ENCODE results near the gene IQSEC3. TPM values are rescaled to one million over a fixed set of nuclear protein-coding genes. Genes with fewer than 3 reads are reported as not detected.
"Not testable (repeated sequence)": the region's sequence is repeated elsewhere in the genome, so short reads cannot be mapped to it uniquely, and the experiment has no call there.

The IQSEC3 gene
- polyA plus RNA-seq, 1 donor from 2014 or later = 2.4 TPM

DNA sequence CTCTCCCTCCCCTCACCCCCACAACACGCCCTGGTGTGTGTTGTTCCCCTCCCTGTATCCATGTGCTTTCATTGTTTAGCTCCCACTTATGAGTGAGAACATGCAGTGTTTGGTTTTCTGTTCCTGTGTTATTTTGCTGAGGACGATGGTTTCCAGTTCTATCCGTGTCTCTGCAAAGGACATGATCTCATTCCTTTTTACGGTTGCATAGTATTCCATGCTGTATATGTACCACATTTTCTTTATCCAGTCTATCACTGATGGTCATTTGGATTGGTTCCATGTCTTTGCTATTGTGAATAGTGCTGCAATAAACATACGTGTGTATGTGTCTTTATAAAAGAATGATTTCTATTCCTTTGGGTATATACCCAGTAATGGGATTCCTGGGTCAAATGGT lies 20.0 kb upstream of the IQSEC3 start:
- H4K20me1 ChIP-seq (ENCODE audit: insufficient read depth); H3K9me3 ChIP-seq (ENCODE audit: low read length); H3K79me2 ChIP-seq (replicated peaks; ENCODE audit: insufficient read depth, low read length); H3K9me2 ChIP-seq (ENCODE audit: insufficient read depth, low read length); H3K9ac ChIP-seq (ENCODE audit: low read length); H3K27ac ChIP-seq (ENCODE audit: low read length); H2AFZ ChIP-seq (ENCODE audit: low read depth, low read length); H3K36me3 ChIP-seq (ENCODE audit: insufficient read depth, low read length); H3K4me2 ChIP-seq (ENCODE audit: low read length); H3K4me3 ChIP-seq (ENCODE audit: low read length); H3F3A ChIP-seq (ENCODE audit: insufficient read depth, low read length, poor library complexity, severe bottlenecking); H3K27me3 ChIP-seq (ENCODE audit: insufficient read depth, low read depth, low read length): not testable (repeated sequence)

DNA sequence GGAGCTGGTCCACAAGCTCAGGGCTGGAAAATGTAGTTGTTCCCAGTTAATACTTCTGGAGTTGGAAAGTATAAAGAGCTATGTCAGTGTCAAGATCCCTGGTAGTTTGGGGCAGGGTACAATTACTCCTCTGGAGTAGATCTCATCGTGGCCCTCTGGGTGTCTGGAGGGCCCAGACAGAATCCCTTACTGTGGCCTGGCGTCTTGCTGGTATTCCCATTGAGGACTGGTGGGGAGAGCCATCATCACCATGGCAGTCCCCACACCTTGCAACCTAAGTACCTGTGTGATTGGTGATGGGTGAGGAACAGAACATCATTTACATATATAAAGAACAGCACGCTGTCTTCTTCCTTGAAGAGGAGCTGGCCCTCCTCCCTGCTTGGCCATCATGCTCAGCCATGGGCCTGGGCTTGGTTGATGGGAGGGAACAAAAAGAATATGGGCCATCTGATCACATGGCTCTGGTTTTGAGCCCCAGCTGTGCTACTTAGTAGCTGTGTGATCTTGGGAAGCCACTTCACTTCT lies 18.8 kb upstream of the IQSEC3 start:
- H3K79me2 ChIP-seq (replicated peaks; ENCODE audit: insufficient read depth, low read length); H3K9me3 ChIP-seq (ENCODE audit: low read length); H3K27ac ChIP-seq (ENCODE audit: low read length); H3K4me2 ChIP-seq (ENCODE audit: low read length); H3F3A ChIP-seq (ENCODE audit: insufficient read depth, low read length, poor library complexity, severe bottlenecking); H3K9ac ChIP-seq (ENCODE audit: low read length); H2AFZ ChIP-seq (ENCODE audit: low read depth, low read length); H4K20me1 ChIP-seq (ENCODE audit: insufficient read depth); H3K36me3 ChIP-seq (ENCODE audit: insufficient read depth, low read length); H3K27me3 ChIP-seq (ENCODE audit: insufficient read depth, low read depth, low read length); H3K9me2 ChIP-seq (ENCODE audit: insufficient read depth, low read length); H3K4me3 ChIP-seq (ENCODE audit: low read length): not testable (repeated sequence)

DNA sequence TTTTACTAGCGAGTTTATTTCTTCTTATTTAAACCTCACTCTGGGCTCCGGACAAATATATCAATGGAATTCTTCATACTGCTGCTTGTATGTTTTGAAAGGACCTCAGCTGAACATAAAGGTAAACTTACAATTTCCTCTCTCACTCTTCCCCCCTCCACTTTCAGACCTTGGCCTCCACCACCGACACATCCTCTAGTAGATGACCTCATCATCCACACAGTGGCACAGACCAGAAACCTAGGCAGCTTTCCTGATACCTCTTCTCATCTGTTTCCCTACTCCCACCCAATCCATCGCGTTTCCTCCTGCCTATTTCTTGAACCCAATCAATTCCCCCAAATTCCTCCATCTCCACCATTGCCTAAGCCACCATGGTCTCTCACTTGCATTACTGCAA lies 17.4 kb upstream of the IQSEC3 start:
- not testable (repeated sequence) for H3K9me2 ChIP-seq (ENCODE audit: insufficient read depth, low read length); H3K36me3 ChIP-seq (ENCODE audit: insufficient read depth, low read length); H4K20me1 ChIP-seq (ENCODE audit: insufficient read depth); H3K9me3 ChIP-seq (ENCODE audit: low read length); H3K79me2 ChIP-seq (replicated peaks; ENCODE audit: insufficient read depth, low read length); H2AFZ ChIP-seq (ENCODE audit: low read depth, low read length); H3K27me3 ChIP-seq (ENCODE audit: insufficient read depth, low read depth, low read length); H3F3A ChIP-seq (ENCODE audit: insufficient read depth, low read length, poor library complexity, severe bottlenecking); H3K9ac ChIP-seq (ENCODE audit: low read length); H3K4me2 ChIP-seq (ENCODE audit: low read length); H3K27ac ChIP-seq (ENCODE audit: low read length); H3K4me3 ChIP-seq (ENCODE audit: low read length)

DNA sequence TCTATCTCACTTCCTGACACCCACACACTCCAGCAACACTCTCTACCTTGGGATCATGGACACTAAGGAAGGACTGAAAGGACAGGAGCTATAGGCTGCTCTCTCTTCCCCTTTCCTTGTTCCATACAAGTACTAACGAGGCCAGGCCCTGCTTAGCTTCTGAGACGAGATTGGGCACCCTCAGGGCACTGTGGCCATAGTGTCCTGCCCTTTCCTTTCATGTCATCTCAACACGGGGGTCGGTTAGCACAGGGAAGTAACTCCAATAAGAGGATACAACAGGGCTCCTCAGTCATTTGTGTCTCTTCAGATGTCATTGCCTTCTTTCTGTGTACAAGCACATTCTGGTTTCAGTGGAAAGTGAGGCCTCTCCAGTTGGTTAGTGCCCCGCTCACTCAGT lies 15.5 kb upstream of the IQSEC3 start:
- H3K9ac ChIP-seq (ENCODE audit: low read length); H2AFZ ChIP-seq (ENCODE audit: low read depth, low read length); H4K20me1 ChIP-seq (ENCODE audit: insufficient read depth); H3K4me2 ChIP-seq (ENCODE audit: low read length); H3K36me3 ChIP-seq (ENCODE audit: insufficient read depth, low read length); H3K9me2 ChIP-seq (ENCODE audit: insufficient read depth, low read length); H3K27me3 ChIP-seq (ENCODE audit: insufficient read depth, low read depth, low read length); H3K9me3 ChIP-seq (ENCODE audit: low read length); H3K27ac ChIP-seq (ENCODE audit: low read length); H3F3A ChIP-seq (ENCODE audit: insufficient read depth, low read length, poor library complexity, severe bottlenecking); H3K4me3 ChIP-seq (ENCODE audit: low read length); H3K79me2 ChIP-seq (replicated peaks; ENCODE audit: insufficient read depth, low read length): not testable (repeated sequence)

DNA sequence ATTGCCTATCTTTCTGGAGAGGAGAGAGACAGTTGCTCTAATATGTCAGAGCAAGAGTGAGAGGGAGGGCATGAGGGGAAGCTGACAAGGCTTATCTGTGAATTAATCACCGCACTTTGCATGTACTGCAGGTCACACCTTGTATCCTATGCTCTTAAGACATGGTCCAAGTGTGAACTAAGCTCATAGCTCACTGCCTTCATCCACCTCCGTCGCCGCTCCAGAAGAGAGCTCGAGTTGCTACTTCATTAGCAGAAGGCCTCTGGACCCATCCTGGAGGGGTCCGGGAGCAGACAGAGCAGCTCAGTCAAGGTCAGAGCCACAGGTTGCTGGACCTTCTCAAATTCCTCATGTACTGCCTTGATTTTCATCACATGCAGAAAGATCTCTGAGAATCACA lies 14.6 kb upstream of the IQSEC3 start:
- H2AFZ ChIP-seq (ENCODE audit: low read depth, low read length); H3K36me3 ChIP-seq (ENCODE audit: insufficient read depth, low read length); H3F3A ChIP-seq (ENCODE audit: insufficient read depth, low read length, poor library complexity, severe bottlenecking): not testable (repeated sequence)

DNA sequence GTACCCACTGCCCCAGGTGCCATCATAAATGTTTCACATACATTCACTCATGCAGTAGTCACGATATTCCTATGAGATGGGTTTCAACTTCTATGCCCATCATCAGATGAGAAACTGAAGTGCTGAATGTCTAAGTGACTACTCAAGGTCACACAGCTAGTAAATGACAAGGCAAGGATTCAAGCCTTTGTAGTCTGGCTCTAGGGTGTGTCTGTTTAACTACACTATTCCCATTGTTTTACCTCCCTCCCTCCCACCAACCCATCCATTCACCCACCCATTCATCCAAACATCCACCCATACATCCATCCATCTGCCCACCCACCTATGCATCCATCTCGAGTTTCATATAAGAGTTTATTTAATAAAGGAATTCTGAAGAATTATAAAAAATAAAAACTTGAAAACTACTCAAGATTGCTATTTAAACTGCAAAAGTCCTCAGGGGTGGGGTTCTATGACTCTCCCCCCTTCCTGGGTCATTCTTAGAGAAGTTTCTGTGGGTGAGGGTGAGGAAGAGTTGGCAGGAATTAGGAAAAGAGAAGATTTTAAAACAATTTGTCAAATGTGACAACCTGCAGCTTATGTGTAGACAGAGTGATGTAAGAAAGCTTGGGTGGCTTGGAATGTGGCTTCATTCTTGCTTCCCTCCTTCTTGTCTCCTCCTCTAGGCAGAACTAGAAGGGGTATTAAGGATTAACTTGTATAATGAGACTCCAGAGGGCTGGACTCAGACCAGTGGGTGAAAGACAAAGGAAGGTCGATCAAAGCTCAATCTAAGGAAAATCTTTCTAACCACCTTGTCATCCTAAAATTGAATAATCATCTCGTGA lies 13.4 kb upstream of the IQSEC3 start:
- H3F3A ChIP-seq (ENCODE audit: insufficient read depth, low read length, poor library complexity, severe bottlenecking); H3K9me3 ChIP-seq (ENCODE audit: low read length); H2AFZ ChIP-seq (ENCODE audit: low read depth, low read length); H3K27ac ChIP-seq (ENCODE audit: low read length); H3K9ac ChIP-seq (ENCODE audit: low read length); H3K9me2 ChIP-seq (ENCODE audit: insufficient read depth, low read length); H3K4me2 ChIP-seq (ENCODE audit: low read length); H3K27me3 ChIP-seq (ENCODE audit: insufficient read depth, low read depth, low read length); H3K79me2 ChIP-seq (replicated peaks; ENCODE audit: insufficient read depth, low read length); H3K4me3 ChIP-seq (ENCODE audit: low read length); H3K36me3 ChIP-seq (ENCODE audit: insufficient read depth, low read length); H4K20me1 ChIP-seq (ENCODE audit: insufficient read depth): not testable (repeated sequence)

More for the DNA sequence above, 14.6 kb upstream of the IQSEC3 start:
- H3K27ac ChIP-seq (ENCODE audit: low read length); H3K9me3 ChIP-seq (ENCODE audit: low read length); H3K27me3 ChIP-seq (ENCODE audit: insufficient read depth, low read depth, low read length); H4K20me1 ChIP-seq (ENCODE audit: insufficient read depth); H3K9ac ChIP-seq (ENCODE audit: low read length); H3K4me3 ChIP-seq (ENCODE audit: low read length); H3K9me2 ChIP-seq (ENCODE audit: insufficient read depth, low read length); H3K4me2 ChIP-seq (ENCODE audit: low read length); H3K79me2 ChIP-seq (replicated peaks; ENCODE audit: insufficient read depth, low read length): not testable (repeated sequence)

All from neural cell (in vitro differentiated cells).